Calu3 (cell line): Measurements from ENCODE around the gene PRPF40B. TPM values are rescaled to one million over a fixed set of nuclear protein-coding genes. Genes with fewer than 3 reads are reported as not detected.

Experiments used
- BruUV-seq: library from RNA; stranded (reverse); fragments of 400-500 nt; replicated peaks from 2 replicates; lab custom pipeline; 2021; lab: Mats Ljungman, UMichigan
- CTCF ChIA-PET: fragments of 300-600 bp; sonication (Branson Sonifier 250); formaldehyde crosslinking; loops from one replicate; lab custom pipeline; 2022; ENCODE audit warnings: antibody characterized with exemption; lab: Charles Lee
- DNase-seq: peaks from one replicate; pipeline ENCODE4 v3.0.0; 2022
- H3K27ac Mint-ChIP-seq: one replicate; pipeline ENCODE4 v1.8.0; 2022; ENCODE audit warnings: mixed read lengths; ENCODE audit not compliant: unreplicated experiment
- H3K27me3 Mint-ChIP-seq: one replicate; pipeline ENCODE4 v1.8.0; 2022; ENCODE audit warnings: mixed read lengths; ENCODE audit not compliant: unreplicated experiment
- H3K36me3 Mint-ChIP-seq: one replicate; pipeline ENCODE4 v1.8.0; 2022; ENCODE audit warnings: mild to moderate bottlenecking, moderate library complexity, mixed read lengths; ENCODE audit not compliant: insufficient read depth, unreplicated experiment
- H3K4me1 Mint-ChIP-seq: one replicate; pipeline ENCODE4 v1.8.0; 2022; ENCODE audit warnings: mild to moderate bottlenecking, low read depth, mixed read lengths; ENCODE audit not compliant: unreplicated experiment
- H3K4me3 Mint-ChIP-seq: one replicate; pipeline ENCODE4 v1.8.0; 2022; ENCODE audit warnings: mild to moderate bottlenecking, low read depth, moderate library complexity, mixed read lengths; ENCODE audit not compliant: unreplicated experiment
- H3K9me3 Mint-ChIP-seq: one replicate; pipeline ENCODE4 v1.8.0; 2022; ENCODE audit warnings: low read depth, mixed read lengths; ENCODE audit not compliant: unreplicated experiment
- CTCF ChIP-seq: fragments of 200-600 bp; IDR thresholded peaks from one replicate; pipeline ENCODE4 v1.8.0; 2022; ENCODE audit warnings: antibody characterized with exemption; ENCODE audit not compliant: unreplicated experiment
- intact Hi-C: fragments of 100-400 bp; cut with micrococcal nuclease; formaldehyde crosslinking; loops from one replicate; pipeline ENCODE4 v1.10.0; 2022; ENCODE audit not compliant: unreplicated experiment
- total RNA-seq: library from RNA; stranded (reverse); gene quantifications from 2 replicates; pipeline ENCODE4 v1.2.3, GENCODE V29; 2022

Gene PRPF40B
- total RNA-seq, 1 experiment from 2014 or later, result 21.7 TPM

DNA sequence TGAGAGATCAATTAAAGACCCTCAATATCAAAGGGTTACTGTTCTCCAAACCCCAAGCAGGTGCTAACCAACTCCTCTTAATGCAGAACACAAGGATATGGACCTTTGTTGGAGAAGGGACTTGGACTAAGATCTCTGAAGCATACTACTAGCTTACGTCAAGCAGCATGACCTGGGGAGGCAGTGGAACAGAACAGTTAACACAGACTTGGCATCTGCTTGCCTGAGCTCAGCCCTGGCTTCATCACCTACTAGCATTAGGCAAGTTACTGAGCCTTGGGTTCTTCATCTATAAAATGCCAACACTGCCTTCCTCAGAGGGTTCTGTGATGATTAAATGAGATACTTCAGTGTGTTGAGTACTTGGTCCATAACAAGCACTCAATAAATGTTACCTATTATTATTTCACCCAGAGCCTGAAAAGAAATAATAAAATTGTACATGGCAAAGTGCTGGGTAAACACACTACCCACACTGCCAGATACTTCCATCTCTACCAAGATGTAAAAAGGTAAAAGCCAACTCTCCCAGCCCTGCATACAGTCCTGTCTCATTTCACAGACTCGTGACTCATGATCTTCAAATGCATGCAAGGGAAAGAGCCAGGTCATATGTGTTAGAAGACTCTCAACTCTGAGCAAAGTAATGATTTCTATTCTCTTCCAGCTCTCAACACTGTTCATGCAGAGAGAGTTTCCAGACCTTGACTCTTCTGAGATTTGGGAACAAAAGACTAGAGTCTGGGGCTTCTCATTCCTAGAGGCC lies 44.1 kb downstream of the PRPF40B start:
- Mint-ChIP-seq H3K27ac (no peak overlapping the region), H3K4me3 (no peak overlapping the region), H3K9me3 (no peaks in the 10 kb centered on the region), H3K4me1 (no peaks in the 10 kb centered on the region), H3K27me3 (no peaks in the 10 kb centered on the region), H3K36me3 (no peaks in the 10 kb centered on the region)
- CTCF ChIA-PET, result interaction anchor here (0.5 to 0.6 kb wide), 2 partner anchors 343 to 1027 kb away, joined by 3 to 13 read pairs; no protein-coding TSS in a partner anchor
- intact Hi-C loops, result no loop called here
- no peak for TF ChIP-seq CTCF
- no peak for DNase-seq
- no TSS peak for BruUV-seq

GRCh38 chr12:49669796-49670195 lies 46.4 kb downstream of the PRPF40B start:
- no peak for DNase-seq
- H3K27me3 Mint-ChIP-seq, result no peaks in the 10 kb centered on the region
- intact Hi-C loops, result no loop called here

GRCh38 chr12:49671031-49671765 lies 47.8 kb downstream of the PRPF40B start:
- intact Hi-C loops, result no loop called here
- CTCF ChIA-PET, result interaction anchor here (0.5 kb wide), 1 partner anchor 12 kb away, joined by 3 read pairs; no protein-coding TSS in a partner anchor
- BruUV-seq, result no TSS peak
- TF ChIP-seq CTCF, result no peak
- Mint-ChIP-seq H3K27me3 (peaks cover 14% of the 10 kb centered on the region), H3K27ac (no peak overlapping the region), H3K9me3 (no peaks in the 10 kb centered on the region), H3K4me1 (no peaks in the 10 kb centered on the region), H3K4me3 (no peak overlapping the region), H3K36me3 (no peaks in the 10 kb centered on the region)
- no peak for DNase-seq

More at GRCh38 chr12:49669796-49670195, 46.4 kb downstream of the PRPF40B start:
- BruUV-seq, result no TSS peak
- CTCF ChIA-PET, result no interaction called here
- no peak for TF ChIP-seq CTCF
- Mint-ChIP-seq H3K27ac (no peak overlapping the region), H3K4me3 (no peak overlapping the region), H3K9me3 (no peaks in the 10 kb centered on the region), H3K4me1 (no peaks in the 10 kb centered on the region), H3K36me3 (no peaks in the 10 kb centered on the region)

DNA sequence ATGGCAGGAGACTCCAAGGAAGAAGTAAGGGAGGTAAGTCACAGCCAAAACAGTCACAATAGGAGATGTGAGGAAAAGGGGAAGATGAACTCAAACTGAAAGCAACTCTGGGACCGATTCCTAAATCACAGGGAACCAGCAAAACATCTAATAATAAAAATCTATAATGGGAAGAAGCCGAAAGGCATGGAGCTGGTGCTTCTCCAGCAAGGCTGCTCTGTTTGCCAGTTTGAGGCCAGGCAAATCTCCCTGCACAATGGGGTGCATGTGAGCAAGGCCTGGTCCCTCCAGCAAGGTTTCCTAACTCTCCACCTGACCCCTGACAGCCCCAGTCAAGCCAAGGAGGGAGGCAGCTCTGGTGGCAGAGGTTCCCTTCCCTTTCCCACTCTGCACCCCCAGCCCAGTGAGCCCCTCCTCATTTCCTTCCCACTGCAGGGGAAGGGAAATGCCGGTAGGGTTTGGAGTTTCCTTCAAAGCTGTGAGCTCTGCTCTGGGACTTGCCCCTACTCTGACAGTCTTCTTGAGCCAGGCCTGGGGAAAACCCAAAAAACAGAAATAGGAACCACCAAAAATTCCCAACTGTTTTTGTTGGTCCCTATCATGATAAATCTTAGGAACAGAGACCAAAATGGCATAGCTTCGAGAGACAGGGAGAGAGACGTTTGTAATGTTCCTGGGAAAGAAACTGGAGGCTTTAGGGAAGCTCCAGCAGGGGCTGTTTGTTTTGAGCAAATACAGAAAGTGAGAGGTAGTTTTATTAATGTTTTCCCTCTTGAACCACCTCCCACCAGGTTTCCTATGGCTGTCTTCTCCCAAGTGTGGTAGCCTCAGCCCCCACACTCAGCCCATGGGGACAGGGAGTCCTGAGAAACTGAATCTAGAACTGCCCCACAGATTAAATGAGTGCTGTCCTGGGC lies 49.2 kb downstream of the PRPF40B start:
- H3K36me3 Mint-ChIP-seq, result no peaks in the 10 kb centered on the region
- no peak overlapping the region for H3K27ac Mint-ChIP-seq
- DNase-seq, result no peak
- H3K27me3 Mint-ChIP-seq, result peaks cover 19% of the 10 kb centered on the region
- no peaks in the 10 kb centered on the region for H3K4me1 Mint-ChIP-seq
- BruUV-seq, result no TSS peak
- H3K4me3 Mint-ChIP-seq, result no peak overlapping the region
- TF ChIP-seq CTCF, result no peak
- CTCF ChIA-PET, result interaction anchor here (0.5 kb wide), 1 partner anchor 27 kb away, joined by 3 read pairs; no protein-coding TSS in a partner anchor
- intact Hi-C loops, result no loop called here
- H3K9me3 Mint-ChIP-seq, result no peaks in the 10 kb centered on the region
